Measurements from ENCODE around the gene SLC16A9.

- TF ChIP-seq CTCF (IDR thresholded peaks at IDR 0.05) (peak; percentile 18; the same call in 1 of the 2 replicates), ZFX (IDR thresholded peaks at IDR 0.05; ENCODE audit: borderline replicate concordance) (no peak)
These were observed 8.9 kb downstream of the SLC16A9 start for GRCh38 chr10:59700709-59701108.

Data from 22Rv1 (cell line).